ENCODE data around the gene PAX5.

PAX5 gene

GRCh38 chr9:36961561-36962325, 72.3 kb downstream of the PAX5 start:
- DNase-seq (ENCODE audit: low read depth in 2 of 2): no peak

GRCh38 chr9:36961051-36961450, 73.0 kb downstream of the PAX5 start:
- DNase-seq (ENCODE audit: low read depth in 2 of 2): no peak

GRCh38 chr9:36960575-36960955, 73.5 kb downstream of the PAX5 start:
- DNase-seq (ENCODE audit: low read depth in 2 of 2): no peak

GRCh38 chr9:36959681-36960574, 74.1 kb downstream of the PAX5 start:
- no peak for DNase-seq (ENCODE audit: low read depth in 2 of 2)

- no peak for DNase-seq (ENCODE audit: low read depth in 2 of 2)
Measured at GRCh38 chr9:36956908-36957307, 77.2 kb downstream of the PAX5 start.

- no peak for DNase-seq (ENCODE audit: low read depth in 2 of 2)
Measured at GRCh38 chr9:36950389-36950788, 83.7 kb downstream of the PAX5 start.

- DNase-seq (ENCODE audit: low read depth in 2 of 2): no peak
Measured at GRCh38 chr9:36949466-36949865, 84.6 kb downstream of the PAX5 start.

GRCh38 chr9:36948051-36948450, 86.0 kb downstream of the PAX5 start:
- no peak for DNase-seq (ENCODE audit: low read depth in 2 of 2)

- DNase-seq (ENCODE audit: low read depth in 2 of 2): no peak
Measured at GRCh38 chr9:36946653-36947052, 87.4 kb downstream of the PAX5 start.

- DNase-seq (ENCODE audit: low read depth in 2 of 2): no peak
Measured at GRCh38 chr9:36945999-36946398, 88.1 kb downstream of the PAX5 start.

- DNase-seq (ENCODE audit: low read depth in 2 of 2): no peak
Measured at GRCh38 chr9:36942891-36943290, 91.2 kb downstream of the PAX5 start.

GRCh38 chr9:36941441-36941840, 92.6 kb downstream of the PAX5 start:
- no peak for DNase-seq (ENCODE audit: low read depth in 2 of 2)

- DNase-seq (ENCODE audit: low read depth in 2 of 2): no peak
Measured at GRCh38 chr9:36940881-36941280, 93.2 kb downstream of the PAX5 start.

- no peak for DNase-seq (ENCODE audit: low read depth in 2 of 2)
Measured at GRCh38 chr9:36940500-36940853, 93.6 kb downstream of the PAX5 start.

- no peak for DNase-seq (ENCODE audit: low read depth in 2 of 2)
Measured at GRCh38 chr9:36939655-36940499, 94.2 kb downstream of the PAX5 start.

GRCh38 chr9:36939214-36939613, 94.9 kb downstream of the PAX5 start:
- no peak for DNase-seq (ENCODE audit: low read depth in 2 of 2)

GRCh38 chr9:36938617-36939016, 95.5 kb downstream of the PAX5 start:
- no peak for DNase-seq (ENCODE audit: low read depth in 2 of 2)

- DNase-seq (ENCODE audit: low read depth in 2 of 2): no peak
Measured at GRCh38 chr9:36937951-36938350, 96.1 kb downstream of the PAX5 start.

- no peak for DNase-seq (ENCODE audit: low read depth in 2 of 2)
Measured at GRCh38 chr9:36937346-36937745, 96.7 kb downstream of the PAX5 start.

GRCh38 chr9:36936498-36936831, 97.6 kb downstream of the PAX5 start:
- DNase-seq (ENCODE audit: low read depth in 2 of 2): no peak

GRCh38 chr9:36935768-36936497, 98.1 kb downstream of the PAX5 start:
- DNase-seq (ENCODE audit: low read depth in 2 of 2): no peak

GRCh38 chr9:36935332-36935731, 98.7 kb downstream of the PAX5 start:
- DNase-seq (ENCODE audit: low read depth in 2 of 2): no peak
